Mucosa of rectum (tissue), 2 donors: Measurements from ENCODE around the gene NOXA1.

Experiments used
- H3K27ac ChIP-seq, 2 donors: one replicate each; pipeline ENCODE4 v1.7.0; 2013; ENCODE audit warnings: inconsistent platforms in 2 of 2, low read depth in 2 of 2, low read length in 2 of 2
- H3K27me3 ChIP-seq, 2 donors: one replicate each; pipeline ENCODE4 v1.7.0; 2013; ENCODE audit warnings: low read length in 2 of 2; ENCODE audit not compliant: control insufficient read depth in 2 of 2, insufficient read depth in 2 of 2
- H3K36me3 ChIP-seq, 2 donors: one replicate each; pipeline ENCODE4 v1.7.0; 2013; ENCODE audit warnings: low read length in 2 of 2; ENCODE audit not compliant: control insufficient read depth in 2 of 2, insufficient read depth in 2 of 2
- H3K4me1 ChIP-seq, 2 donors: one replicate each; pipeline ENCODE4 v1.7.0; 2013; ENCODE audit warnings: low read length in 2 of 2, mild to moderate bottlenecking in 1 of 2; ENCODE audit not compliant: control insufficient read depth in 2 of 2, insufficient read depth in 2 of 2
- H3K4me3 ChIP-seq, 2 donors: one replicate each; pipeline ENCODE4 v1.7.0; 2013; ENCODE audit warnings: low read length in 2 of 2
- H3K9ac ChIP-seq, 2 donors: one replicate each; pipeline ENCODE4 v1.7.0; 2013; ENCODE audit warnings: low read length in 2 of 2, low read depth in 1 of 2, mild to moderate bottlenecking in 1 of 2
- H3K9me3 ChIP-seq, 2 donors: one replicate each; pipeline ENCODE4 v1.7.0; 2013; ENCODE audit warnings: low read length in 2 of 2; ENCODE audit not compliant: control insufficient read depth in 2 of 2
- donor health status: healthy.
- donor health status: Normal muscosa, but diverticular disease.

The NOXA1 gene

GRCh38 chr9:137467896-137468295 lies 44.7 kb downstream of the NOXA1 start:
- H3K9ac ChIP-seq, result no peak overlapping the region
- no peak overlapping the region for H3K27ac ChIP-seq
- no peaks in the 10 kb centered on the region for H3K27me3 ChIP-seq
- H3K9me3 ChIP-seq, result no peaks in the 10 kb centered on the region
- H3K4me1 ChIP-seq, result no peaks in the 10 kb centered on the region
- no peak overlapping the region for H3K4me3 ChIP-seq
- H3K36me3 ChIP-seq, result no peaks in the 10 kb centered on the region

DNA sequence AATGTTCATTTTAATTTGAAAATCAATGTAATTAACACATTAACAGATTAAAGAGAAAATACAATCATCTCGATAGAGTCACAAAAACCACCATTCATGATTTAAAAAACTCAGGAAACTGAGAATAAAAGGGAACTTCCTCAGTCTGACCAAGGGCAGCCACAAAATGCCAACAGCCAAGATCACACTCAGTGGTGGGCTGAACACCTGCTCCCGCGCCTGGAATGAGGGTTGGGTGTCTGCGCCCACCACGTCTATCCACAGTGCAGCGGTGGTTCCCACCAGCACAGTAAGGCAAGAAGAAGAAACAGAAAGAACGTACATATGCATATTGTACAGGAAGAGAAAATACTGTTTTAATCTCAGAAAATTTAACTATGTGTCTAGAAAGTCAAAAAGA lies 47.6 kb downstream of the NOXA1 start:
- H3K4me1 ChIP-seq, result no peaks in the 10 kb centered on the region
- no peaks in the 10 kb centered on the region for H3K9me3 ChIP-seq
- H3K4me3 ChIP-seq, result no peak overlapping the region
- H3K36me3 ChIP-seq, result no peaks in the 10 kb centered on the region
- no peak overlapping the region for H3K9ac ChIP-seq
- no peaks in the 10 kb centered on the region for H3K27me3 ChIP-seq
- no peak overlapping the region for H3K27ac ChIP-seq

DNA sequence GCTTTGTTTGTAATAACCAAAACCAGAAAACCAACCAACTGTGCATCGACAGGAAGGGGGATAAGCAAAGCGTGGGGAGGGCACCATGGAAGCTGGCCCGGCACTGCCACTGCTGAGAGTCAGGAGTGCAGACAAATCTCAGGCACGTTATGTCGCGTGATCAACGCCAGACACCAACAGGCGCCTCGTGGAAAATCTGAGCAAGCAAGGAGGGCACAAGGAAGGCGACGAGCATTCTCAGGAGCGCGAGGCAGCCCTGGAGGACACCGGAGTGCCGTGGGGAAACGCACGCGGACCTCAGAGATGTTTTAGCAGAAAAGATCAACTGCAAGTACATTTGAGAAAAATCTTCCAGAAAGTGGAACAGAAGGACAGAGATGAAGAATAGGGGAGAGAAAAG lies 51.1 kb downstream of the NOXA1 start:
- Histone ChIP-seq H3K36me3 (no peaks in the 10 kb centered on the region), H3K4me3 (no peak overlapping the region), H3K9ac (no peak overlapping the region), H3K27ac (no peak overlapping the region), H3K9me3 (no peaks in the 10 kb centered on the region), H3K27me3 (no peaks in the 10 kb centered on the region), H3K4me1 (no peaks in the 10 kb centered on the region)

DNA sequence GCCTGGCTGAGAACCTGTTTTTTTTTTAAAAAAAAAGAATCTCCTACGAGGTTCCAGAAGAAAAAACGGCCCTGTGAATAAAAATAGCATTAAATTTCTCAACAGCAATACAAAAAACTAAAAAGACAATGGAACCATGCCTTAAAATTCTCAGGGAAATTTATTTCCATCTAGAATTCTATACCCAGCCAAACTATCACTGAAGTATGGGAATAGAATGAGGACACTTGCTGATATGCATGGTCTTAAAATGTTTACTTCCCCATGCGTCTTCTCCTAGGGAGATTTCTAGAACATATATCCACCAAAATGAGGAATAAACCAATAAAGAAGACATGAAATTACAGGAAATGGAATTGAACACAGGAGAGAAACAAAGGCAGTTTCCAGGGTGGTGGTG lies 52.5 kb downstream of the NOXA1 start:
- no peak overlapping the region for H3K27ac ChIP-seq
- no peaks in the 10 kb centered on the region for H3K9me3 ChIP-seq
- H3K4me3 ChIP-seq, result no peak overlapping the region
- H3K9ac ChIP-seq, result no peak overlapping the region
- H3K4me1 ChIP-seq, result no peaks in the 10 kb centered on the region
- no peaks in the 10 kb centered on the region for H3K36me3 ChIP-seq
- H3K27me3 ChIP-seq, result no peaks in the 10 kb centered on the region

- Histone ChIP-seq H3K4me3 (no peak overlapping the region), H3K27ac (no peak overlapping the region), H3K9me3 (no peaks in the 10 kb centered on the region), H3K9ac (no peak overlapping the region), H3K27me3 (no peaks in the 10 kb centered on the region), H3K4me1 (no peaks in the 10 kb centered on the region), H3K36me3 (no peaks in the 10 kb centered on the region)
Measured at GRCh38 chr9:137476856-137477255, 53.7 kb downstream of the NOXA1 start.

GRCh38 chr9:137477778-137478612 lies 54.8 kb downstream of the NOXA1 start:
- H3K27ac ChIP-seq, result no peak overlapping the region
- H3K4me1 ChIP-seq, result no peaks in the 10 kb centered on the region
- no peak overlapping the region for H3K4me3 ChIP-seq
- H3K9me3 ChIP-seq, result no peaks in the 10 kb centered on the region
- no peak overlapping the region for H3K9ac ChIP-seq
- no peaks in the 10 kb centered on the region for H3K27me3 ChIP-seq
- no peaks in the 10 kb centered on the region for H3K36me3 ChIP-seq

DNA sequence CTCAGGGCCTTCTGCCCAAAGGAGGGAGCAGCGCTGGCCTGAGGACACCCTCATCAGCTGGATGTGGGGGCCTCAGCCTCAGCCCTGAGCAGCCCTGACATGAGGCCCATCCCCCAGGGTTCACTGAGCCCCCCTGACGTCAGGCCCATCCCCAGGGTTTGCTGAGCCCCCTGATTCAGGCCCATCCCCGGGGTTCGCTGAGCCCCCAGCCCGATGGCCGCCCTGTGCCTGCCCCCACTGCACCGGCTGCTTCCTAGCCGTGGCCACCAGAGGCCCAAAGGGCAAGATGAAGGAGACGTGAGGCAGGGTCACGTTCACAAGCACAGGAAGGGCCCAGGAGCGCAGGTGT lies 55.4 kb downstream of the NOXA1 start:
- Histone ChIP-seq H3K36me3 (no peaks in the 10 kb centered on the region), H3K4me3 (no peak overlapping the region), H3K9ac (no peak overlapping the region), H3K27ac (no peak overlapping the region), H3K4me1 (no peaks in the 10 kb centered on the region), H3K9me3 (no peaks in the 10 kb centered on the region), H3K27me3 (no peaks in the 10 kb centered on the region)

GRCh38 chr9:137478962-137479861 lies 56.0 kb downstream of the NOXA1 start:
- Histone ChIP-seq H3K4me3 (no peak overlapping the region), H3K4me1 (no peaks in the 10 kb centered on the region), H3K27ac (no peak overlapping the region), H3K9me3 (no peaks in the 10 kb centered on the region), H3K27me3 (no peaks in the 10 kb centered on the region), H3K36me3 (no peaks in the 10 kb centered on the region), H3K9ac (no peak overlapping the region)

- Histone ChIP-seq H3K27ac (no peak overlapping the region), H3K27me3 (no peaks in the 10 kb centered on the region)
Measured at GRCh38 chr9:137479892-137480685, 56.9 kb downstream of the NOXA1 start.

More at GRCh38 chr9:137479892-137480685, 56.9 kb downstream of the NOXA1 start:
- no peak overlapping the region for H3K9ac ChIP-seq
- no peaks in the 10 kb centered on the region for H3K9me3 ChIP-seq
- no peak overlapping the region for H3K4me3 ChIP-seq
- H3K36me3 ChIP-seq, result no peaks in the 10 kb centered on the region
- no peaks in the 10 kb centered on the region for H3K4me1 ChIP-seq
